Heart left ventricle (tissue), 13 donors: ENCODE data around the gene KCNAB2.

Experiments used
- CTCF ChIP-seq, 12 donors: fragments of 200-600 bp; sonication (generic) in 4 of 12; IDR thresholded peaks; one replicate each; pipeline versions ENCODE4 v1.5.0 to v1.8.0; 2018 to 2022; ENCODE audit warnings: antibody characterized with exemption in 12 of 12, mild to moderate bottlenecking in 5 of 12
- POLR2A ChIP-seq, 2 donors: fragments of 450-650 bp; IDR thresholded peaks; one replicate each; pipeline ENCODE4 v1.6.1; 2017; ENCODE audit warnings: antibody characterized with exemption in 2 of 2, mild to moderate bottlenecking in 2 of 2, moderate library complexity in 2 of 2
- donor health status: ischemic (EF 13 %, LVEDD 7.1; RV severe dilation, severe dysfunction).
- donor health status: DM: no; HTN: yes; CAD: no.
- donor health status: DM: no; HTN: no; CAD: no.
- donor health status: ischemic (EF 25% LVEDD 6.9; RV normal size, moderate dysfunction).
- donor health status: ischemic (EF 25% LVEDD 5.7; RV mildly dilated, moderate dysfunction).
- donor health status: ischemic (EF 35%, LVEDD 5.7; RV mildly dilated, moderate dysfunction).
- donor health status: nonischemic (EF 11% LVEDD 7.7; RV severe dilation, severe dysfunction).
- donor health status: DM: yes; HTN: yes; CAD: no.
- donor health status: PGD.
- donor health status: ischemic (EF 29% LVEDD 5.4; RV normal size, mild dysfunction).
- donor health status: nonischemic (EF 23%, LVEDD 6.1; RV moderate dilation, normal function).

GRCh38 chr1:6126521-6127067 lies 80.9 kb downstream of the KCNAB2 start:
- TF ChIP-seq POLR2A (IDR thresholded peaks at IDR 0.05) = no peak
- TF ChIP-seq CTCF (IDR thresholded peaks at IDR 0.05) = no peak
